ENCODE measurements around the gene ESRRB. TPM values are rescaled to one million over a fixed set of nuclear protein-coding genes. Genes with fewer than 3 reads are reported as not detected.

Gene ESRRB
- total RNA-seq, 1 donor from 2014 or later, result not detected

DNA sequence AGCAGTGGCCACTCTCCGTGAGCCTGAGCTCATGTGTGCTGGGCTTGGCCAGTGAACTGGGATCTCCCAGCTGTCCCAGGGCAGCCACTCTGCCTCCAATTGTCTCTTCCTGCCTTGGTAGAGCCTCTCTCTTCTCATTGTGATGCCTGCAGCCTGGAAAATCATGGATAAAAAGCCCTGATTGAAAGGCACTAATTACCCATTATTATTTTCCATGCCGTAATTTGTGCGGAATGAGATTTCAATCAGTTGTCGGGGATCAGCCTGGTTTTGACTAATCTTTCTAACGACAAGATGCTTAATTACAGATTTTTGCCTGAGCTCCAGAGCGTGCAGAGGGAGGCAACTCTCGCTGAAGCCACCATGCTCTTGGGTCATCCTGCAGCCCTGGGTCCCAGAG, 52.7 kb downstream of the ESRRB start:
- Histone ChIP-seq H3K27ac (no peak overlapping the region), H3K9me3 (no peaks in the 10 kb centered on the region), H3K27me3 (ENCODE audit: low read depth) (no peaks in the 10 kb centered on the region), H3K4me3 (no peak overlapping the region), H3K36me3 (no peaks in the 10 kb centered on the region), H3K4me1 (no peaks in the 10 kb centered on the region)
- intact Hi-C loops (cut with DNase I), result no loop called here
- DNase-seq, result no peak
- TF ChIP-seq, protein P1, sequence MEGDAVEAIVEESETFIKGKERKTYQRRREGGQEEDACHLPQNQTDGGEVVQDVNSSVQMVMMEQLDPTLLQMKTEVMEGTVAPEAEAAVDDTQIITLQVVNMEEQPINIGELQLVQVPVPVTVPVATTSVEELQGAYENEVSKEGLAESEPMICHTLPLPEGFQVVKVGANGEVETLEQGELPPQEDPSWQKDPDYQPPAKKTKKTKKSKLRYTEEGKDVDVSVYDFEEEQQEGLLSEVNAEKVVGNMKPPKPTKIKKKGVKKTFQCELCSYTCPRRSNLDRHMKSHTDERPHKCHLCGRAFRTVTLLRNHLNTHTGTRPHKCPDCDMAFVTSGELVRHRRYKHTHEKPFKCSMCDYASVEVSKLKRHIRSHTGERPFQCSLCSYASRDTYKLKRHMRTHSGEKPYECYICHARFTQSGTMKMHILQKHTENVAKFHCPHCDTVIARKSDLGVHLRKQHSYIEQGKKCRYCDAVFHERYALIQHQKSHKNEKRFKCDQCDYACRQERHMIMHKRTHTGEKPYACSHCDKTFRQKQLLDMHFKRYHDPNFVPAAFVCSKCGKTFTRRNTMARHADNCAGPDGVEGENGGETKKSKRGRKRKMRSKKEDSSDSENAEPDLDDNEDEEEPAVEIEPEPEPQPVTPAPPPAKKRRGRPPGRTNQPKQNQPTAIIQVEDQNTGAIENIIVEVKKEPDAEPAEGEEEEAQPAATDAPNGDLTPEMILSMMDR (IDR thresholded peaks at IDR 0.05), result no peak
- no peak for ATAC-seq

DNA sequence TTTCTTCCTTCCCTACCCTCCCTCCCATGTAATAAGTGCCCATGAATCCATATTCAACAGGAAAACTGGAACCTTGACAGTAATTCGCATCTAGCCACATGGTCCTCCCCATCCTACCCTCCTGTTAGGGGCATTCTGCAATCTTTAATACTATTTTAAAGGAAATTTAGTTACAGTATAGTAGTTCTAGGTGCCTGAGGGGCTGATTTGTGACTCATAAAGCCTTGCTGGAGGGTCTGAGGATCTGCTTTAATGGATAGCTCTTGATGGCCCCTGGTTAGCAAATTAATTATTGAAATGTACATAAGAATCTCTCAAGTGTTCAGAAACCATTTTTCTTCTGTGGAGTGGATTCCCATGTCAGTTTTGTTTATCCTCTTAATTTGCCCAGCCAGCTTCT, 54.1 kb downstream of the ESRRB start:
- ATAC-seq, result no peak

DNA sequence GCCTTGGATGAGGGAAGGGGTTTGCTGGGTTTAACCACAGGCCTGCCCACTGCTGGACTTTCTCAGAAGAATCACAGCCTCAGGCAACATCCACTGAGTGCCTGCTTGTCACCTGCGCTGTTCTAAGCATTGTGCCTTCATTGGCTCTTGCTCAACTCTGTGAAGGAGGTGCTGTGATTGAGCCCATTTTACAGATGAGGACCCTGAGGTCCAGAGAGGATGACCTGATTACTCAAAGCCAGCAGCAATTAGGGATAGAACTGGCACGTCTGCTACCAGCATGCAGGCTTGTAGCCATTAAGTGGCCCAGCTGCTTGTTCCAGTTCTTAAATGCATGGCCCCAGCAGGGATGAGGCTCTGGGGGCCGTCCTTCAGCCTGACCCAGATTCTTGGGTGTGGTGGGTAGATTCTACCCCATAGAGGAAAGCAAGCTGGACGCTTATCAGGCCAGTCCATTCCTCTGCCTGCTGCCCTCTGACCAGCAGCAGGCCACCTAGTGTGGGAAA, 54.6 kb downstream of the ESRRB start:
- Histone ChIP-seq H3K27ac (no peak overlapping the region), H3K4me1 (no peaks in the 10 kb centered on the region), H3K4me3 (no peak overlapping the region), H3K9me3 (no peaks in the 10 kb centered on the region), H3K36me3 (no peaks in the 10 kb centered on the region), H3K27me3 (ENCODE audit: low read depth) (no peaks in the 10 kb centered on the region)
- intact Hi-C loops (cut with DNase I), result no loop called here
- ATAC-seq (no peak), DNase-seq (no peak)
- TF ChIP-seq, protein P1 (IDR thresholded peaks at IDR 0.05), result no peak

More for the DNA sequence above, 54.1 kb downstream of the ESRRB start:
- Histone ChIP-seq H3K27me3 (ENCODE audit: low read depth) (no peaks in the 10 kb centered on the region), H3K9me3 (no peaks in the 10 kb centered on the region), H3K27ac (no peak overlapping the region), H3K36me3 (no peaks in the 10 kb centered on the region), H3K4me1 (no peaks in the 10 kb centered on the region), H3K4me3 (no peak overlapping the region)
- intact Hi-C loops (cut with DNase I), result no loop called here
- DNase-seq, result no peak
- TF ChIP-seq, protein P1 (IDR thresholded peaks at IDR 0.05), result no peak

DNA sequence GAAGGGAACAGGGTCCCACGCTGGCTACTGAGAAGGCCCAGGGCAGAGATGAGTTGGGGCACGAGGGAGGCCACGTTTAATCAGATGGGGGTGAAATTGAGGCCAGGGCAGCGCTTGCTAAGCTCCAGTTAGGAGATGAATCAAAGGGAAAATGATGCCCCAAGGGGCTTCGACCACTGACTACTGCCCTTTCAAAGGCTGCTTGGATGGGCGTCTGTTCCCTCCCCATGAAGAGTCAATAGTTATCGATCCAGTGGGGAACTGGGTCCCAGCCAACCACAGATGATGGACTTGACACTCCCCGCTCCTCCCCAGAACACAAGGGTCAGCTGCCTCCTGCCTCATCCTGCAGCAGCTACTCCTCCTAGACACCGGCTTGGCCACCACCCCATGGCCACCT, 55.6 kb downstream of the ESRRB start:
- TF ChIP-seq, protein P1 (IDR thresholded peaks at IDR 0.05), result no peak
- intact Hi-C loops (cut with DNase I), result no loop called here
- Histone ChIP-seq H3K4me3 (no peak overlapping the region), H3K27ac (no peak overlapping the region), H3K9me3 (no peaks in the 10 kb centered on the region), H3K4me1 (no peaks in the 10 kb centered on the region), H3K27me3 (ENCODE audit: low read depth) (no peaks in the 10 kb centered on the region), H3K36me3 (no peaks in the 10 kb centered on the region)
- ATAC-seq, result no peak
- no peak for DNase-seq

DNA sequence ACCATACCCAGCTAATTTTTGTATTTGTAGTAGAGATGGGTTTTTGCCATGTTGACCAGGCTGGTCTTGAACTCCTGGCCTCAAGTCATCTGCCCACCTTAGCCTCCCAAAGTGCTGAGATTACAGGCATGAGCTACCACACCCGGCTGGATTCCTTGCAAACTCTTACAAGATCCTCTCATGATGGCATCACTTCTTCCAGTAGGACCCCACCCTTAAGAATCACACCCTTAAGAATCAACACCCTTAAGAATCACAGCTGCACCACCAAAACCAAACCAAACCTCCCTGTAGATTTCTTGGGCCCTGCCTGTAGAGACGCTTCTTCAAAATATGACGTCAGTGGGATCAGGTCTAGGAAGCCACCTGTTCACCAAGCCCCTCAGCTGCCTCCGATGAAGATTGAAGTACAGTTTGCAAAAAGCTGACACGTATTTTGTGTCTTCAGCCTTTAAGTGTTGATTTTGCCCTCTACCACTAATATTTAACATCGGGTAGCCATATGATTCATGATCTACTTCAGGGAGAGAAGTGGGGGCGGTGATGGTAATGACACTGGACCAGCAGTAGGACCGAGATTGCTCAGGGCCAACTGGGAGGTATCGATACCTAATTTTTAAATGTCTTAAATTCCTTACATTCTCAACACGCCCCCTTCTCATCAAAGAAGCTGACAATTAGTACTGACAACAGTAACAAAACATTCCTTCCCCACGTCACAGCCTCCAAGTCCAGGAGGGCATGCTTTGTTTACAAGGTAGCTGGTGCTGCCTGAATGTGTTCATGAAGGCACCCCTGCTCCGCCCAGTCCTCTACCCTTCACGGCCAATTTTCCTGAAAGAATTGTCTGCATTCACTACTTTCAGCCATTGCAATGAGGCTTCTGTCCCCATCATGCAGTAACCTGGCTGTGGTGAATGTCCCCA, 57.2 kb downstream of the ESRRB start:
- no peak overlapping the region for H3K27ac ChIP-seq
- DNase-seq (no peak), ATAC-seq (no peak)
- no peak overlapping the region for H3K4me3 ChIP-seq
- intact Hi-C loops (cut with DNase I), result no loop called here
- no peaks in the 10 kb centered on the region for H3K4me1 ChIP-seq
- H3K27me3 ChIP-seq (ENCODE audit: low read depth), result no peaks in the 10 kb centered on the region
- TF ChIP-seq, protein P1 (IDR thresholded peaks at IDR 0.05), result no peak
- H3K9me3 ChIP-seq, result no peaks in the 10 kb centered on the region
- no peaks in the 10 kb centered on the region for H3K36me3 ChIP-seq
